Upper lobe of left lung (tissue), 6 donors: ENCODE measurements around the gene TRMO. TPM values are rescaled to one million over a fixed set of nuclear protein-coding genes. Genes with fewer than 3 reads are reported as not detected.

ENCODE experiments used
- ATAC-seq, 2 donors: fragments of 200-7000 bp; cut with Tn5 transposase; one replicate each; pipeline ENCODE4 v1.9.1; 2022; ENCODE audit warnings: mild to moderate bottlenecking in 2 of 2, moderate library complexity in 2 of 2; ENCODE audit not compliant: low FRiP score in 2 of 2
- DNase-seq, 2 donors: peaks; one replicate each; pipeline ENCODE4 v3.0.0-alpha.2; 2019 to 2020
- H3K27ac ChIP-seq, 4 donors: fragments of 200-600 bp; sonication (generic); one replicate each; pipeline ENCODE4 v1.5.1; 2016 to 2019
- H3K27me3 ChIP-seq, 4 donors: fragments of 200-600 bp; sonication (generic); one replicate each; pipeline ENCODE4 v1.5.1; 2017 to 2019
- H3K36me3 ChIP-seq, 4 donors: fragments of 200-600 bp; sonication (generic); one replicate each; pipeline ENCODE4 v1.5.1; 2016 to 2019
- H3K4me1 ChIP-seq, 4 donors: fragments of 200-600 bp; sonication (generic); one replicate each; pipeline ENCODE4 v1.5.1; 2018 to 2019
- H3K4me3 ChIP-seq, 4 donors: fragments of 200-600 bp; sonication (generic); one replicate each; pipeline ENCODE4 v1.5.1; 2017 to 2019; ENCODE audit warnings: mild to moderate bottlenecking in 2 of 4, moderate library complexity in 1 of 4
- H3K9me3 ChIP-seq, 4 donors: fragments of 200-600 bp; sonication (generic); one replicate each; pipeline ENCODE4 v1.5.1; 2018 to 2019
- CTCF ChIP-seq, 6 experiments: fragments of 450-650 bp in 4 of 6; fragments of 200-600 bp in 2 of 6; sonication (generic) in 2 of 6; IDR thresholded peaks; one replicate each; pipeline ENCODE4 v1.5.1; 2016 to 2019; ENCODE audit warnings: antibody characterized with exemption in 6 of 6
- EP300 ChIP-seq, 4 donors: sonication (generic); formaldehyde crosslinking; IDR thresholded peaks; one replicate each; pipeline ENCODE4 v1.5.1; 2017; ENCODE audit warnings: antibody characterized with exemption in 4 of 4, control low read depth in 2 of 4
- POLR2A ChIP-seq, 4 donors: fragments of 450-650 bp; IDR thresholded peaks; one replicate each; pipeline ENCODE4 v1.5.1; 2016 to 2017; ENCODE audit warnings: antibody characterized with exemption in 4 of 4, mild to moderate bottlenecking in 2 of 4
- POLR2AphosphoS5 ChIP-seq, 2 donors: sonication (generic); formaldehyde crosslinking; IDR thresholded peaks; one replicate each; pipeline ENCODE4 v1.5.1; 2017; ENCODE audit warnings: antibody characterized with exemption in 2 of 2
- WGBS, 2 donors: methylation state at CpG; one replicate each; pipeline ENCODE4 v1.1.5; 2017 to 2018; 5-methylcytosine and 5-hydroxymethylcytosine counted together
- total RNA-seq, 6 donors: library from RNA; depleted of rRNA in 4 of 6; stranded (reverse); fragments of >200 nt in 4 of 6; gene quantifications; one replicate each; pipeline versions ENCODE4 v1.1.0 to v1.2.1, GENCODE V29; 2016 to 2021
- donor health status: DM: no; HTN: no; CAD: no; lungs with moderate emphysema.
- donor health status: DM: no; HTN: yes; CAD: no; lungs with severe emphysema.

TRMO gene
- total RNA-seq, 6 donors from 2014 or later, result 18.1 to 68.1 (median 37.7) TPM

- H3K4me3 ChIP-seq, result no peak within 1 kb of the TSS
- WGBS, 2 donors, result 51 to 56% methylated on average over 3 of the region's 3 CpGs
- TF ChIP-seq EP300 (IDR thresholded peaks at IDR 0.05), result no peak
- TF ChIP-seq POLR2A (IDR thresholded peaks at IDR 0.05), result no peak
- no peak for TF ChIP-seq POLR2AphosphoS5 (IDR thresholded peaks at IDR 0.05)
- TF ChIP-seq CTCF (IDR thresholded peaks at IDR 0.05), result no peak
- no peaks in the 10 kb centered on the region for H3K36me3 ChIP-seq
- ATAC-seq (no peak), DNase-seq (no peak)
- H3K27me3 ChIP-seq, result no peaks in the 10 kb centered on the region
- no peaks in the 10 kb centered on the region for H3K9me3 ChIP-seq
- no peaks in the 10 kb centered on the region for H3K4me1 ChIP-seq
- H3K27ac ChIP-seq, result no peak within 1 kb of the TSS
Observed at GRCh38 chr9:97938081-97938644, 15.9 kb upstream of the TRMO start, which contains the start of gene HEMGN. TSS of gene HEMGN (minus strand) at chr9:97938172. CDS start at chr9:97938136, 36 bp downstream.

- no peaks in the 10 kb centered on the region for H3K36me3 ChIP-seq
- H3K9me3 ChIP-seq, result no peaks in the 10 kb centered on the region
- no peak for TF ChIP-seq CTCF (IDR thresholded peaks at IDR 0.05)
- no peak for TF ChIP-seq POLR2AphosphoS5 (IDR thresholded peaks at IDR 0.05)
- no peak for TF ChIP-seq EP300 (IDR thresholded peaks at IDR 0.05)
- TF ChIP-seq POLR2A (IDR thresholded peaks at IDR 0.05), result no peak
- H3K4me3 ChIP-seq, result no peak overlapping the region
- no peaks in the 10 kb centered on the region for H3K27me3 ChIP-seq
- no peak for DNase-seq
- H3K4me1 ChIP-seq, result no peaks in the 10 kb centered on the region
- no peak for ATAC-seq
- no peak overlapping the region for H3K27ac ChIP-seq
Observed at GRCh38 chr9:97936998-97937397, 14.7 kb upstream of the TRMO start.

GRCh38 chr9:97935276-97935675 is 13.0 kb upstream of the TRMO start:
- TF ChIP-seq POLR2A (IDR thresholded peaks at IDR 0.05), result no peak
- no peak for TF ChIP-seq EP300 (IDR thresholded peaks at IDR 0.05)
- TF ChIP-seq CTCF (IDR thresholded peaks at IDR 0.05), result no peak
- no peak for TF ChIP-seq POLR2AphosphoS5 (IDR thresholded peaks at IDR 0.05)
- no peak for DNase-seq
- H3K4me1 ChIP-seq, result no peaks in the 10 kb centered on the region
- no peaks in the 10 kb centered on the region for H3K27me3 ChIP-seq
- no peak overlapping the region for H3K27ac ChIP-seq
- 77 to 79% methylated on average over 1 of the region's 1 CpG for WGBS, 2 donors
- no peak overlapping the region for H3K4me3 ChIP-seq
- H3K36me3 ChIP-seq, result no peaks in the 10 kb centered on the region
- no peak for ATAC-seq
- no peaks in the 10 kb centered on the region for H3K9me3 ChIP-seq

GRCh38 chr9:97934321-97935115 is 12.2 kb upstream of the TRMO start:
- DNase-seq (no peak), ATAC-seq (no peak)
- H3K9me3 ChIP-seq, result no peaks in the 10 kb centered on the region
- WGBS, 2 donors, result 26 to 35% methylated on average over 6 of the region's 6 CpGs
- no peak overlapping the region for H3K4me3 ChIP-seq
- H3K27ac ChIP-seq, result no peak overlapping the region
- no peaks in the 10 kb centered on the region for H3K27me3 ChIP-seq
- TF ChIP-seq EP300 (IDR thresholded peaks at IDR 0.05), result no peak
- TF ChIP-seq POLR2AphosphoS5 (IDR thresholded peaks at IDR 0.05), result no peak
- no peak for TF ChIP-seq POLR2A (IDR thresholded peaks at IDR 0.05)
- no peak for TF ChIP-seq CTCF (IDR thresholded peaks at IDR 0.05)
- no peaks in the 10 kb centered on the region for H3K4me1 ChIP-seq
- no peaks in the 10 kb centered on the region for H3K36me3 ChIP-seq
